Esophagus (tissue), 2 donors: ENCODE measurements around the gene LCLAT1. TPM values are rescaled to one million over a fixed set of nuclear protein-coding genes. Genes with fewer than 3 reads are reported as not detected.

ENCODE experiments used
- H3K27ac ChIP-seq, 2 donors: one replicate each; pipeline ENCODE4 v1.5.1; 2013; ENCODE audit warnings: low read depth in 2 of 2, mild to moderate bottlenecking in 2 of 2, inconsistent platforms in 1 of 2, low read length in 1 of 2, moderate library complexity in 1 of 2
- H3K27me3 ChIP-seq, 2 donors: one replicate each; pipeline ENCODE4 v1.6.1; 2013; ENCODE audit warnings: low read length in 2 of 2, control low read depth in 1 of 2, mild to moderate bottlenecking in 1 of 2; ENCODE audit not compliant: insufficient read depth in 2 of 2, control insufficient read depth in 1 of 2
- H3K36me3 ChIP-seq, 2 donors: one replicate each; pipeline ENCODE4 v1.6.1; 2013; ENCODE audit warnings: low read length in 1 of 2; ENCODE audit not compliant: control insufficient read depth in 2 of 2, insufficient read depth in 2 of 2
- H3K4me1 ChIP-seq, 2 donors: one replicate each; pipeline ENCODE4 v1.6.1; 2013; ENCODE audit warnings: low read length in 1 of 2; ENCODE audit not compliant: control insufficient read depth in 2 of 2, insufficient read depth in 2 of 2
- H3K4me3 ChIP-seq, 2 donors: one replicate each; pipeline ENCODE4 v1.5.1; 2013; ENCODE audit warnings: low read length in 2 of 2, mild to moderate bottlenecking in 2 of 2, low read depth in 1 of 2, moderate library complexity in 1 of 2
- H3K9me3 ChIP-seq, 2 donors: one replicate each; pipeline ENCODE4 v1.6.1; 2013; ENCODE audit warnings: mild to moderate bottlenecking in 2 of 2, low read depth in 1 of 2, low read length in 1 of 2, moderate library complexity in 1 of 2; ENCODE audit not compliant: control insufficient read depth in 2 of 2, insufficient read depth in 1 of 2
- WGBS, 2 donors: extraction: QIAGEN DNeasy Blood & Tissue Kit; methylation state at CpG; one replicate each; pipeline ENCODE4 v1.1.7; 2013; 5-methylcytosine and 5-hydroxymethylcytosine counted together
- polyA plus RNA-seq, 2 donors: library from polyadenylated mRNA; stranded (reverse); fragments of 200-250 nt; gene quantifications; one replicate each; pipeline ENCODE4 v1.2.3, GENCODE V29; 2013
- donor health status: healthy with polysubstance abuse.
- donor health status: Bipolar disorder and iron deficiency.

Gene LCLAT1
- polyA plus RNA-seq, 2 donors = 1.6 to 2.0 TPM

DNA sequence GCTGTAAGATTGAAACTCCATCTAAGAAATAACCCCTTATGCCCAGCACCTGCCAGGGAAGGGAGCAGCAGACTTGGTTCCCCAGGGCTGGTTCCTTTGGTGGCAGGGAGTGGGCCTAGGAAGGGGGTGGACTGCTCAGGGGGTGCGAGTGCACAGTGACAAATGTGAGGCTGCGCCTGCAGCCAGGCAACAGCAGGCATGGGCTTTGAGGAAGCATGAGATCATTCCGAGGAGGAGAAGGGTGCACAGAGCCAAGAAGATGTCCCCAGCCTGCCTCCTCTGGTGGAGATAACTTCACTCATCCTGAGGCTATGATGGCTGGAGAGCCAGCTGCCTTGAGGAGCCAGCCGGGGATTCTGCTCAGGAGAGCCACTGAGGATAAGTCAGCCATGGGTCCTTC, 202.2 kb downstream of the LCLAT1 start:
- H3K4me3 ChIP-seq = no peak overlapping the region
- WGBS, 2 donors = 40 to 73% methylated on average over 4 of the region's 4 CpGs
- H3K36me3 ChIP-seq = no peaks in the 10 kb centered on the region
- no peaks in the 10 kb centered on the region for H3K4me1 ChIP-seq
- no peaks in the 10 kb centered on the region for H3K27me3 ChIP-seq
- no peak overlapping the region for H3K27ac ChIP-seq
- H3K9me3 ChIP-seq = no peaks in the 10 kb centered on the region

- no peaks in the 10 kb centered on the region for H3K27me3 ChIP-seq
- no peaks in the 10 kb centered on the region for H3K36me3 ChIP-seq
- H3K4me1 ChIP-seq = no peaks in the 10 kb centered on the region
- no peaks in the 10 kb centered on the region for H3K9me3 ChIP-seq
- no peak overlapping the region for H3K27ac ChIP-seq
- WGBS, 2 donors = 77 to 87% methylated on average over 5 of the region's 5 CpGs
- no peak overlapping the region for H3K4me3 ChIP-seq
Observed at GRCh38 chr2:30649828-30650227, 202.8 kb downstream of the LCLAT1 start.

GRCh38 chr2:30652271-30652915, 205.3 kb downstream of the LCLAT1 start:
- WGBS, 2 donors = 84 to 88% methylated on average over 8 of the region's 8 CpGs
- no peaks in the 10 kb centered on the region for H3K9me3 ChIP-seq
- H3K36me3 ChIP-seq = no peaks in the 10 kb centered on the region
- no peak overlapping the region for H3K4me3 ChIP-seq
- no peaks in the 10 kb centered on the region for H3K27me3 ChIP-seq
- H3K27ac ChIP-seq = no peak overlapping the region
- no peaks in the 10 kb centered on the region for H3K4me1 ChIP-seq

DNA sequence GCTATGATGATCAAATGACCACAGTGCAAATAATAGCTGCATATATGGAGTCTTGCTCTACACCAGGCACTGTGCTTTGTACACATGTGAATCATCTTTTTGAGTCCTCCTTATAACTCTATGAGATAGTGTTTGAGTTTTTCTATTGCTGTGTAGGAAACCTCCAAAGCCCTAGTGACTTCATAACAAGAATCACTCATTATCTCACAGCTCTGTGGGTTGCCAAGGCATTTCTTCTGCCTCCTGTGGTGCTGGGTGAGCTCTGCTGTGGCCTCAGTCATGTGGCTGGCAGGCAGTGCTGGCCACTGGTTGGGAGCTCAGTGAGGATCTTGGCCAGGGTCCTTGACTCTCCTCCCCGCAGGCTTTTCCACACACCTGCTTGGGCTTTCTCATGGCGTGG, 206.8 kb downstream of the LCLAT1 start:
- Histone ChIP-seq H3K4me3 (no peak overlapping the region), H3K27me3 (no peaks in the 10 kb centered on the region), H3K9me3 (no peaks in the 10 kb centered on the region), H3K27ac (no peak overlapping the region), H3K36me3 (no peaks in the 10 kb centered on the region), H3K4me1 (no peaks in the 10 kb centered on the region)
- 87 to 92% methylated on average over 2 of the region's 2 CpGs for WGBS, 2 donors

GRCh38 chr2:30654404-30654803, 207.4 kb downstream of the LCLAT1 start:
- no peaks in the 10 kb centered on the region for H3K4me1 ChIP-seq
- H3K27me3 ChIP-seq = no peaks in the 10 kb centered on the region
- H3K27ac ChIP-seq = no peak overlapping the region
- no peaks in the 10 kb centered on the region for H3K9me3 ChIP-seq
- H3K4me3 ChIP-seq = no peak overlapping the region
- WGBS, 2 donors = 94 to 96% methylated on average over 3 of the region's 3 CpGs
- H3K36me3 ChIP-seq = no peaks in the 10 kb centered on the region

GRCh38 chr2:30655211-30655610, 208.2 kb downstream of the LCLAT1 start:
- no peaks in the 10 kb centered on the region for H3K27me3 ChIP-seq
- no peak overlapping the region for H3K27ac ChIP-seq
- no peaks in the 10 kb centered on the region for H3K36me3 ChIP-seq
- no peak overlapping the region for H3K4me3 ChIP-seq
- H3K4me1 ChIP-seq = no peaks in the 10 kb centered on the region
- no peaks in the 10 kb centered on the region for H3K9me3 ChIP-seq
- 63 to 70% methylated on average over 6 of the region's 6 CpGs for WGBS, 2 donors

DNA sequence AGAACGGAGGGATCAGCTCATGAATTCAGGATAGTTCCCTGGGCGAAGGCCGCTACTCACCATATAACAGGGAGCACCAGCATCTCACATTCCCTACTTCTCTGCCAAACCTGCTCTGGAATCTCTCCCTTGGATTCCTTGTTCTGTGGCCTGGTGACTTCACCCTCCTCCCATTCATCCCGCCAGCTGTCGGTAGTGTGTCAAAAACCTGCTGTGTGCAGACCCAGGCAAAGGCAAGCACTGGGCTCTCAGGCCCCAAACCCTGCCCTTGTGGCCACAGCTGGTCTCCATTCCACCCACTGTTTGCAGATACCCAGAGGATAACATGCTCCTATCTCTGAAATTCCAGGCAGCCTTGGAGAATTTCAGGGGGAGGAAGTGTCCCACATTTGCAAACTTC, 208.6 kb downstream of the LCLAT1 start:
- H3K27ac ChIP-seq = no peak overlapping the region
- no peaks in the 10 kb centered on the region for H3K4me1 ChIP-seq

DNA sequence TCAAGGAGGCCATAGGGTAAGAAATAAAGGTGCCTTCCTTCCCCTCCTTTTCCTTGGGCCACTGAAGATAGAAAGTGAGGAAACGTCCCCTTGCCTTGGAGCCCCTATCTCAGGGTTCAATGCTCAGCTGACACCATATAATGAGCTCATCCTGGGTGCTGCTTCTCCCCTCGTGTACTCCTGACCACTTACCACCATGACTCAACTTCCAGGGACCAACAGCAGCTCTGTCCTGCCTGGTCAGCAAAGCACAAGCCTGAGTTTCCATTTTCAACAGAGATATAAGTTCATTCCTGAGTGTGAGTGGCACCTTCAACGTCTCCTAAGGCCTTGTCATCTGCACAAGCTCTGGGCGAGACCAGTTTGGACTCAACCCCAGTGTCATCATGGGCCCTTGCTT, 209.0 kb downstream of the LCLAT1 start:
- H3K4me1 ChIP-seq = no peaks in the 10 kb centered on the region
- no peaks in the 10 kb centered on the region for H3K27me3 ChIP-seq
- H3K27ac ChIP-seq = no peak overlapping the region
- H3K4me3 ChIP-seq = no peak overlapping the region
- H3K36me3 ChIP-seq = no peaks in the 10 kb centered on the region
- 62 to 72% methylated on average over 4 of the region's 4 CpGs for WGBS, 2 donors
- H3K9me3 ChIP-seq = no peaks in the 10 kb centered on the region

More for the DNA sequence above, 208.6 kb downstream of the LCLAT1 start:
- H3K36me3 ChIP-seq = no peaks in the 10 kb centered on the region
- H3K9me3 ChIP-seq = no peaks in the 10 kb centered on the region
- WGBS, 2 donors = 75 to 82% methylated on average over 5 of the region's 5 CpGs
- H3K27me3 ChIP-seq = no peaks in the 10 kb centered on the region
- H3K4me3 ChIP-seq = no peak overlapping the region

DNA sequence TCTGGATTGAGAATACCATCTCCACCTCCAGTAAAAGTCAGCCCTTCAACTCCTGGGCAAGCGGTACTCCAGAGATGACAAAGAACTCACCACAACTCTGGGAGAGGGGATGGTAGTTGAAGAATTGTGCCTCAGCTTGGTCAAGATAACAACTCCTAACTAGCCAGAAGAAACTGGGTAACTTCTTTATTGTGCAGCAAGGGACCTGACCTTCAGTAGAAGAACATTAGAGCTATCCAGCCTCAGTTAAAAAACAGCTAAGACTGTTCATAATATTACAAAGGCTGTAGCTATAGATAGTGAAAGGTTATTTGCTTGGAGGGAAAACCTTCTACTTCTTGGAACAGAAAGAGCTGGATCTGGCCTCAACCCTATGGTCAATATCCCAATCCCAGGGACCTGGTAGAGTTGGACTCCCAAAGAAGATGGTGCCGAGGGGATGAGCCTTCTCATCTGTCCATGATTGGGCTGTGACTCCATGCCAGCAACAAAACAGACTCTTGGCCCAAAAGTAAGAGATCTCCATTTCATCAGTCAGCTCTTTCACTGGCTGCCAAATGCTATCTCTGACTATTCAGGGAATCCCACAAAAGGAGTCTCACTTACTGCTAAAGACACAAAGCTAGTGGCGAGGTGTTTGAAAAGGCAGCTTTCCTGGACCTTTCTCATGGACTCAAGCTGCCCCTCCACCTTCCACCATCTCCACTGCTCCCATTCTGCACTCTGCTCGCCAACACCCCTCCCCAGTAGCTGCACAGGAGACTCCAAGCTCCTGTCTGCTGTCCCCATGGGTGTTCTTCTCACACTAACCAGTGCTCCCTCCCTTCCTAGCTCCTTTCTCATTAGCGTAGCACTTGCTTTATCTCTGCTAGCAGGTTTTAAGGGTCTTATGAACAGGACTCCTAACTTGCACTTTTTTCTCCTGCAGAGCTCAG, 214.4 kb downstream of the LCLAT1 start:
- no peak overlapping the region for H3K27ac ChIP-seq
- no peaks in the 10 kb centered on the region for H3K27me3 ChIP-seq
- WGBS, 2 donors = 78 to 79% methylated on average over 5 of the region's 5 CpGs
- no peaks in the 10 kb centered on the region for H3K36me3 ChIP-seq
- H3K4me1 ChIP-seq = peaks cover 0 to 2% of the 10 kb centered on the region in 2 donors
- no peak overlapping the region for H3K4me3 ChIP-seq
- H3K9me3 ChIP-seq = no peaks in the 10 kb centered on the region
